ENCODE results near the gene MUC2.

The MUC2 gene

DNA sequence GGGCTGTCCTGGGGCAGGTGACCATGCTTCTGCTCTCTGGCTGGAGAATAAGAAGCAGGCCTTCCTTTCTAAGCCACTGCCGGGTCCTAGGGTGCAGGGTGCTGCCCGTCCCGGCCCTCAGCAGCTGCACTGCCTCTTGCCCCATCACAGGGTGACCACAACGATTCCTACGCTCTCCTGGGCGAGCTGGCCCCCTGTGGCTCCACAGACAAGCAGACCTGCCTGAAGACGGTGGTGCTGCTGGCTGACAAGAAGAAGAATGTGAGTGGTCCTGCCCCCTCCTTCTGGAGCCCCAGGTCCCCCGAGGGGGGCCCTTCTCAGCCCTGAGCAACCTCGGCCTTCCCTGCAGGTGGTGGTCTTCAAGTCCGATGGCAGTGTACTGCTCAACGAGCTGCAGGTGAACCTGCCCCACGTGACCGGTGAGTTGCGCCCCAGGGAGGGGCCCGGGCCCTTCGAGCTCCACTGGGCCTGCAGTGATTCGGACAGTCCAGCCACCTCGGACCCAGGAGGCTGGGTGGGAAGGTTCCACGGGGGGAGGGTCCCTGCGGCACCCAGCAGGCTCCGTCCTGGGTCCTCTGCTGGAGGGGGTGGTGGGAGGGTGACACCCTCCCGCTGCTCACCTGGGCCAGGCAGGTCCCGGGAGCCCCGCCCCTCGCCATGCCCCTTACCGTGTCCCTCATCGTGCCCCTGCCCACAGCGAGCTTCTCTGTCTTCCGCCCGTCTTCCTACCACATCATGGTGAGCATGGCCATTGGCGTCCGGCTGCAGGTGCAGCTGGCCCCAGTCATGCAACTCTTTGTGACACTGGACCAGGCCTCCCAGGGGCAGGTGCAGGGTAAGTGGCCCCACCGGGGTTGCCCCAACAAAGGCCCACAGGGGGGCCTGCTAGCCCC lies 8.3 kb downstream of the MUC2 start:
- H3K27me3 Mint-ChIP-seq (ENCODE audit: low read depth) = no peaks in the 10 kb centered on the region
- H3K4me3 Mint-ChIP-seq = no peak overlapping the region
- H3K4me1 Mint-ChIP-seq (ENCODE audit: low read depth) = no peaks in the 10 kb centered on the region
- no peaks in the 10 kb centered on the region for H3K36me3 Mint-ChIP-seq (ENCODE audit: low read depth)
- no peak overlapping the region for H3K27ac Mint-ChIP-seq
- H3K9me3 Mint-ChIP-seq = no peaks in the 10 kb centered on the region

GRCh38 chr11:1083621-1084551 lies 9.2 kb downstream of the MUC2 start:
- Mint-ChIP-seq H3K27ac (no peak overlapping the region), H3K4me1 (ENCODE audit: low read depth) (no peaks in the 10 kb centered on the region), H3K36me3 (ENCODE audit: low read depth) (no peaks in the 10 kb centered on the region), H3K9me3 (no peaks in the 10 kb centered on the region), H3K27me3 (ENCODE audit: low read depth) (no peaks in the 10 kb centered on the region), H3K4me3 (no peak overlapping the region)

DNA sequence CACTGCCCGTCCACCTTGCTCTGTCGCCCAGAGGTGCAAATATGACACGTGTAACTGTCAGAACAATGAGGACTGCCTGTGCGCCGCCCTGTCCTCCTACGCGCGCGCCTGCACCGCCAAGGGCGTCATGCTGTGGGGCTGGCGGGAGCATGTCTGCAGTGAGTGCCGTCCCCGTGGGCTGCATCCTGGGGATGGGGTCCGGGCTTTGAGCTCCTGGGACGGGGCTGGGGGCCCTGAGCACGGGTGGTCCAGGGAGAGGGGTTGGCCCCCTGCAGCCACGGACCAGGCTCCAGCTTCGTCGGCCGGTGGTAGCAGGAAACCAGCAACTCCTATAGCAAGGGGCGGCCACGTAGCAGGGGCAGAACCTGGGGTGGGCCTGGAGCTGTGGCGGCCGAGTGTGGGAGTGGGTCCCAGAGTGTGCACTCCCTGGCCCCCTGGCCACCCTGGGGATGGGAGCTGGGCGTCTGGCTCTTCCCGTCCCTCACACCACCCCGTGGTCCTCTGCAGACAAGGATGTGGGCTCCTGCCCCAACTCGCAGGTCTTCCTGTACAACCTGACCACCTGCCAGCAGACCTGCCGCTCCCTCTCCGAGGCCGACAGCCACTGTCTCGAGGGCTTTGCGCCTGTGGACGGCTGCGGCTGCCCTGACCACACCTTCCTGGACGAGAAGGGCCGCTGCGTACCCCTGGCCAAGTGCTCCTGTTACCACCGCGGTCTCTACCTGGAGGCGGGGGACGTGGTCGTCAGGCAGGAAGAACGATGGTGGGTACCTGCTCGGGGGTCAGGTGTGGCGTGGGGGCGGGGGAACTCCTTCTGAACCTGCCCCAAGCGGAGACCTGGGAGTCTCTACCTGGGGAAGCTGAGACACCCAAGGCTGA lies 10.1 kb downstream of the MUC2 start:
- H3K27me3 Mint-ChIP-seq (ENCODE audit: low read depth) = no peaks in the 10 kb centered on the region

GRCh38 chr11:1085440-1086170 lies 10.9 kb downstream of the MUC2 start:
- Mint-ChIP-seq H3K27ac (no peak overlapping the region), H3K9me3 (no peaks in the 10 kb centered on the region), H3K36me3 (ENCODE audit: low read depth) (no peaks in the 10 kb centered on the region), H3K4me3 (no peak overlapping the region), H3K4me1 (ENCODE audit: low read depth) (no peaks in the 10 kb centered on the region), H3K27me3 (ENCODE audit: low read depth) (no peaks in the 10 kb centered on the region)

More for the DNA sequence above, 10.1 kb downstream of the MUC2 start:
- H3K27ac Mint-ChIP-seq = no peak overlapping the region
- H3K36me3 Mint-ChIP-seq (ENCODE audit: low read depth) = no peaks in the 10 kb centered on the region
- no peaks in the 10 kb centered on the region for H3K4me1 Mint-ChIP-seq (ENCODE audit: low read depth)
- H3K4me3 Mint-ChIP-seq = no peak overlapping the region
- H3K9me3 Mint-ChIP-seq = no peaks in the 10 kb centered on the region

DNA sequence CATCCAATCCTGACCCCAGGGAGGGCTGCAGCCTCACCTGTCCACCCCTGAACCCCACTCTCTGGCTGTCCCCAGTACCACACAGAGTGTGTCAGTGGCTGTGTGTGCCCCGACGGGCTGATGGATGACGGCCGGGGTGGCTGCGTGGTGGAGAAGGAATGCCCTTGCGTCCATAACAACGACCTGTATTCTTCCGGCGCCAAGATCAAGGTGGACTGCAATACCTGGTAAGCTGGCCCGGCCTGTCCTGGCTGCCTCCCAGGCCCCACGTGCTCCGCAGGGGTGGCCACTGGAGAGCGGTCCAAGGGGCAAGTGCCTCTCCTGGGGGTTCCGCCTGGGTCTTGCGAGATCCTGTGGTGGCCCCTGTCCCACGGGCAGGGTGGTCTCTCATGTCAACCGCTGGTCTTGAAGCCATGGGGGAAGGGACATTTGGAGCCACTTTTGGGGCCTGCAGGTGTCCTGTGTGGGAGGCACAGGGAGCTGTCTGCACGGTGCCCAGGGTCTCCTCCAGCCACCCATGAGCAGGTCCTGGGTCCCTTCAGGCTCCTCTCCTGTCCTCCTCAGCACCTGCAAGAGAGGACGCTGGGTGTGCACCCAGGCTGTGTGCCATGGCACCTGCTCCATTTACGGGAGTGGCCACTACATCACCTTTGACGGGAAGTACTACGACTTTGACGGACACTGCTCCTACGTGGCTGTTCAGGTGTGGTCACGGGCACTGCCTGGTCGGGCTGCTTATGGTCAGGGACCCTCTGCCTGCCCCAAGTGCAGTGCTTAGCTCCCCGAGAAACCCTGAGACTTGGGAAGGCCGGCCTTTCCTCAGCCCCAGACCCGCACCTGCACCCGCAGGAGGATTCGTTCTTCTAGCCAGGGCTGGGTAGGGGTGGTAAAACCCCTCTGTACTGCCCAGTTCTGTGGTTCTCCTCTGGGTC lies 11.8 kb downstream of the MUC2 start:
- H3K27me3 Mint-ChIP-seq (ENCODE audit: low read depth) = no peaks in the 10 kb centered on the region
- H3K36me3 Mint-ChIP-seq (ENCODE audit: low read depth) = no peaks in the 10 kb centered on the region
- H3K9me3 Mint-ChIP-seq = peaks cover 6% of the 10 kb centered on the region
- H3K4me1 Mint-ChIP-seq (ENCODE audit: low read depth) = no peaks in the 10 kb centered on the region
- no peak overlapping the region for H3K4me3 Mint-ChIP-seq
- no peak overlapping the region for H3K27ac Mint-ChIP-seq

- no peaks in the 10 kb centered on the region for H3K27me3 Mint-ChIP-seq (ENCODE audit: low read depth)
- no peak overlapping the region for H3K27ac Mint-ChIP-seq
These were observed 12.7 kb downstream of the MUC2 start for GRCh38 chr11:1087279-1087960.

GRCh38 chr11:1087961-1088926 lies 13.6 kb downstream of the MUC2 start:
- Mint-ChIP-seq H3K36me3 (ENCODE audit: low read depth) (no peaks in the 10 kb centered on the region), H3K9me3 (peaks cover 11% of the 10 kb centered on the region), H3K27ac (no peak overlapping the region), H3K4me3 (no peak overlapping the region), H3K27me3 (ENCODE audit: low read depth) (no peaks in the 10 kb centered on the region), H3K4me1 (ENCODE audit: low read depth) (no peaks in the 10 kb centered on the region)

More at GRCh38 chr11:1087279-1087960, 12.7 kb downstream of the MUC2 start:
- Mint-ChIP-seq H3K4me3 (no peak overlapping the region), H3K4me1 (ENCODE audit: low read depth) (no peaks in the 10 kb centered on the region), H3K9me3 (peaks cover 11% of the 10 kb centered on the region), H3K36me3 (ENCODE audit: low read depth) (no peaks in the 10 kb centered on the region)

DNA sequence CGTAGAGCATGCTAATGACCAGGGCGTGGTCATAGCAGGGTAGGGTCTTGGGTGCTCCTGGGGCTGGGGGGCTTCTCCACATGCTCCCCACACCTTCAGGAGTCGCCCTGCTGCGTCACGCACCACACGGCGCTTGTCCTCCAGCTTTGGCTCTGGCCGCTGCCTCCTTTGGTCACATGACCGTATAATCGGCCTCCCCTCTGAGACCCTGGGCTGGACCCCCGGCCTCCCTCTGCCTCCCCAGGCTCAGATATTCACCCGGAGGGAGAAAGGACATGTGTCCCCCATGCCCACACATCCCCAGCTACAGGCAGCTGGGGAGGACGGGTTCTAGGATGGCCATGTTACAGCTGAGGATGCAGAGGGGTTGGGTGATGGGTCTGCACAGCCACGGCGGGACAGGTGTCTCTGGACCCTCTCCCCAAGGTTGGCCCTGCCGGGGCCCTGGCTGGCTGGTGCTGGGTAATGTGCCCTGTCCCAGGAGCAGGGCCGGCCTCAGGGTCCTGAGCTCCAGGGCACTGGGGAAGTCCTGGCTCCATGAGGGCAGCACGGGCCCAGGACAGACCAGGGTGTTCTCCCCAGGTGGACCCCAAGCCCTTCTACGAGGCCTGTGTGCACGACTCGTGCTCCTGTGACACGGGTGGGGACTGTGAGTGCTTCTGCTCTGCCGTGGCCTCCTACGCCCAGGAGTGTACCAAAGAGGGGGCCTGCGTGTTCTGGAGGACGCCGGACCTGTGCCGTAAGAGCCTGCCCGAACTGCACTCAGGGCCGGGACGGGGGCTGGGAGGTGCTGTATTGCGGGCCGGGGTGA lies 14.5 kb downstream of the MUC2 start:
- Mint-ChIP-seq H3K4me3 (no peak overlapping the region), H3K27me3 (ENCODE audit: low read depth) (no peaks in the 10 kb centered on the region)

DNA sequence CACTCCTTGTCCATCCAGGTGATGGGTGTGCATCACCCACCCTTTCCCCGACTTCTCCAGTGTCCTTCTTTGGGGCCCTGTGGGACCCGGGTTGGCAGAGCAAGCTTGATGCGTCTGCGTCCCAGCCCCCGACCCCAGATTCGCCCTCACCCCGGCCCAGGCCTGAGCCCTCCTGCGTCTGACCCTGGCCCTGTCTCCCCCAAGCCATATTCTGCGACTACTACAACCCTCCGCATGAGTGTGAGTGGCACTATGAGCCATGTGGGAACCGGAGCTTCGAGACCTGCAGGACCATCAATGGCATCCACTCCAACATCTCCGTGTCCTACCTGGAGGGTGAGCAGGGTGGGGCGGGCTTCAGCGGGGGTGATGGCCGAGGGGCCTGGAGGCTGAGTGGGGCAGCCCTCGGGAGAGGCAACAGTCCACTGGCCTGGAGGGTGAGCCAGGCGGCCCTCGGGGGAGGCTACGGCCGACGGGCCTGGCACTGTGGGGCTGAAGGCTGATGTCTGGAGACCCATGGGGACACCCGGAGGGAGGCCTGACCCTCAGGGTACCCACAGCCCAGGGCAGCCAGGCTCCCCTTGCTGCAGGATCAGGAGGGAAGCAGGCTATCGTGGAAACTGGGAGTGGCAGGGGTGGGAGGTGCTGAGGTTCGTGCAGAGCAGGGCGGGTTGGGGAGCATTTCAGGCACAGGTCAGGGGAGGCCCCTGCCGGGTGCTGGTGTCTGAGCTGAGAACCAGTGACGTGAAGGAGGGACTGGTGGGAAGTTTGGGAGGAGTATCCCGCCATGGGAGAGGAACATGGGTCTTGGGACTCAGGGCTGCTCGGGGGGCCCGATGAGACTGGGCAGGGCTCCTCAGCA lies 15.3 kb downstream of the MUC2 start:
- Mint-ChIP-seq H3K4me3 (no peak overlapping the region), H3K27me3 (ENCODE audit: low read depth) (no peaks in the 10 kb centered on the region), H3K36me3 (ENCODE audit: low read depth) (no peaks in the 10 kb centered on the region), H3K9me3 (peaks cover 11% of the 10 kb centered on the region), H3K4me1 (ENCODE audit: low read depth) (no peaks in the 10 kb centered on the region), H3K27ac (no peak overlapping the region)

More for the DNA sequence above, 14.5 kb downstream of the MUC2 start:
- H3K4me1 Mint-ChIP-seq (ENCODE audit: low read depth) = no peaks in the 10 kb centered on the region
- no peaks in the 10 kb centered on the region for H3K36me3 Mint-ChIP-seq (ENCODE audit: low read depth)
- H3K27ac Mint-ChIP-seq = no peak overlapping the region
- H3K9me3 Mint-ChIP-seq = peaks cover 11% of the 10 kb centered on the region

DNA sequence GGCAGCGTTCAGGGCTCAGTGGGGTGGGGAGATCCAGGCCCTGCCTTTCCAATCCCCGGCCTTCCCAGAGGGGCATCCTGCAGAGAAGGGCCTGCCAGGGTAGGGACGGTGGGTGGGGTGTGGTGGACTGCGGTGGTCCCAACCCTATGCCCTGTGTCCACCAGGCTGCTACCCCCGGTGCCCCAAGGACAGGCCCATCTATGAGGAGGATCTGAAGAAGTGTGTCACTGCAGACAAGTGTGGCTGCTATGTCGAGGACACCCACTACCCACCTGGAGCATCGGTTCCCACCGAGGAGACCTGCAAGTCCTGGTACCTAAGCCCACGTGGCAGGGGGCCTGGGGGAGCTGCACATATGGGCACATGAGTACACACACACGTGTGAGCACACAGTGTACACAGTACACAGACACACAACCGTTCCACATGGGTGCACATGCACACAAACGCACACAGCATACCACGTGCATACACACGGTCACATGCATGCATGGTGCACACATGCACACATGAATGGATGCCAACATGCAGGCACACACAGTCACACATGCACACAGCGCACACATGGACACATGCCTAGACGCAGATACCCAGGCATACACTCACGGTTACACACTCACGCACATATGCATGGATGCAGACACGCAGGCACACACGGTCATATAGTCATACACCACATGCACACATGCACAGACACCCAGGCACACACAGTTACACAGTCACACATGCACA lies 16.1 kb downstream of the MUC2 start:
- peaks cover 11% of the 10 kb centered on the region for H3K9me3 Mint-ChIP-seq
- H3K36me3 Mint-ChIP-seq (ENCODE audit: low read depth) = no peaks in the 10 kb centered on the region
- H3K4me3 Mint-ChIP-seq = no peak overlapping the region
- H3K27me3 Mint-ChIP-seq (ENCODE audit: low read depth) = no peaks in the 10 kb centered on the region
- no peak overlapping the region for H3K27ac Mint-ChIP-seq
- no peaks in the 10 kb centered on the region for H3K4me1 Mint-ChIP-seq (ENCODE audit: low read depth)

Data from T-helper 1 cell treated with Interleukin-12 subunit alpha and Interleukin-12 subunit beta and Interleukin-4 antibody, amounts not matched to agents 30 μg/mL and 1 μg/mL, for 36 hours (primary cell).